Skeletal muscle tissue (tissue), 4 donors: ENCODE measurements around the gene RASAL1. TPM values are rescaled to one million over a fixed set of nuclear protein-coding genes. Genes with fewer than 3 reads are reported as not detected.

Experiments used
- H3K27ac ChIP-seq: one replicate; pipeline ENCODE4 v1.7.0; 2013; ENCODE audit warnings: mild to moderate bottlenecking, low read depth, low read length, inconsistent platforms
- H3K27me3 ChIP-seq, 3 donors: one replicate each; pipeline ENCODE4 v1.7.0; 2013; ENCODE audit warnings: low read length in 3 of 3; ENCODE audit not compliant: control insufficient read depth in 3 of 3, insufficient read depth in 3 of 3
- H3K36me3 ChIP-seq, 3 donors: one replicate each; pipeline ENCODE4 v1.7.0; 2013; ENCODE audit warnings: low read length in 3 of 3; ENCODE audit not compliant: control insufficient read depth in 3 of 3, insufficient read depth in 3 of 3
- H3K4me1 ChIP-seq, 3 donors: one replicate each; pipeline ENCODE4 v1.7.0; 2013; ENCODE audit warnings: low read length in 3 of 3, mild to moderate bottlenecking in 3 of 3; ENCODE audit not compliant: control insufficient read depth in 3 of 3, insufficient read depth in 3 of 3
- H3K4me3 ChIP-seq, 3 donors: one replicate each; pipeline ENCODE4 v1.7.0; 2013; ENCODE audit warnings: low read length in 3 of 3
- H3K9ac ChIP-seq, 3 donors: one replicate each; pipeline ENCODE4 v1.7.0; 2013; ENCODE audit warnings: low read length in 3 of 3, mild to moderate bottlenecking in 3 of 3, moderate library complexity in 2 of 3, low read depth in 1 of 3
- H3K9me3 ChIP-seq, 3 donors: one replicate each; pipeline ENCODE4 v1.7.0; 2013; ENCODE audit warnings: low read length in 3 of 3; ENCODE audit not compliant: control insufficient read depth in 3 of 3
- total RNA-seq: library from RNA; depleted of rRNA; stranded (reverse); fragments of >200 nt; gene quantifications from one replicate; pipeline ENCODE4 v1.2.3, GENCODE V29; 2014
- donor health status: Osteomylitis.

The RASAL1 gene
- total RNA-seq, 1 donor from 2014 or later: not detected

GRCh38 chr12:113173081-113173698, 37.6 kb upstream of the RASAL1 start:
- Histone ChIP-seq H3K36me3 (peaks cover 75 to 80% (median 77%) of the 10 kb centered on the region in 3 donors), H3K9me3 (peaks cover 0 to 4% (median 0%) of the 10 kb centered on the region in 3 donors), H3K9ac (no peak overlapping the region), H3K4me1 (no peaks in the 10 kb centered on the region), H3K4me3 (no peak overlapping the region), H3K27ac (no peak overlapping the region), H3K27me3 (no peaks in the 10 kb centered on the region)

GRCh38 chr12:113172185-113172584, 36.6 kb upstream of the RASAL1 start:
- Histone ChIP-seq H3K36me3 (peaks cover 74 to 77% (median 76%) of the 10 kb centered on the region in 3 donors), H3K9ac (no peak overlapping the region), H3K27ac (no peak overlapping the region), H3K4me3 (no peak overlapping the region), H3K9me3 (no peaks in the 10 kb centered on the region), H3K4me1 (no peaks in the 10 kb centered on the region), H3K27me3 (no peaks in the 10 kb centered on the region)

- Histone ChIP-seq H3K4me1 (no peaks in the 10 kb centered on the region), H3K36me3 (peaks cover 74 to 76% (median 75%) of the 10 kb centered on the region in 3 donors), H3K9me3 (no peaks in the 10 kb centered on the region), H3K27ac (no peak overlapping the region), H3K4me3 (no peak overlapping the region), H3K27me3 (no peaks in the 10 kb centered on the region), H3K9ac (no peak overlapping the region)
Observed at GRCh38 chr12:113171543-113171942, 36.0 kb upstream of the RASAL1 start.

- H3K36me3 ChIP-seq: peaks cover 73 to 78% (median 76%) of the 10 kb centered on the region in 3 donors
Observed at GRCh38 chr12:113170926-113171325, 35.4 kb upstream of the RASAL1 start.

GRCh38 chr12:113170457-113170856, 34.9 kb upstream of the RASAL1 start:
- no peak overlapping the region for H3K9ac ChIP-seq
- H3K27ac ChIP-seq: no peak overlapping the region
- no peak overlapping the region for H3K4me3 ChIP-seq
- no peaks in the 10 kb centered on the region for H3K9me3 ChIP-seq
- no peaks in the 10 kb centered on the region for H3K4me1 ChIP-seq
- H3K36me3 ChIP-seq: peaks cover 77 to 82% (median 80%) of the 10 kb centered on the region in 3 donors
- H3K27me3 ChIP-seq: no peaks in the 10 kb centered on the region

More at GRCh38 chr12:113170926-113171325, 35.4 kb upstream of the RASAL1 start:
- H3K27me3 ChIP-seq: no peaks in the 10 kb centered on the region
- H3K4me1 ChIP-seq: no peaks in the 10 kb centered on the region
- no peak overlapping the region for H3K27ac ChIP-seq
- H3K9ac ChIP-seq: no peak overlapping the region
- no peaks in the 10 kb centered on the region for H3K9me3 ChIP-seq
- no peak overlapping the region for H3K4me3 ChIP-seq

GRCh38 chr12:113169697-113170096, 34.1 kb upstream of the RASAL1 start:
- no peaks in the 10 kb centered on the region for H3K9me3 ChIP-seq
- no peak overlapping the region for H3K27ac ChIP-seq
- no peak overlapping the region for H3K9ac ChIP-seq
- no peak overlapping the region for H3K4me3 ChIP-seq
- no peaks in the 10 kb centered on the region for H3K27me3 ChIP-seq
- H3K36me3 ChIP-seq: peaks cover 84 to 87% (median 87%) of the 10 kb centered on the region in 3 donors
- no peaks in the 10 kb centered on the region for H3K4me1 ChIP-seq

- Histone ChIP-seq H3K4me1 (no peaks in the 10 kb centered on the region), H3K27ac (no peak overlapping the region), H3K36me3 (peaks cover 83 to 86% (median 84%) of the 10 kb centered on the region in 3 donors), H3K9ac (no peak overlapping the region), H3K9me3 (no peaks in the 10 kb centered on the region), H3K27me3 (no peaks in the 10 kb centered on the region), H3K4me3 (no peak overlapping the region)
Observed at GRCh38 chr12:113167868-113168267, 32.3 kb upstream of the RASAL1 start.

- Histone ChIP-seq H3K27me3 (no peaks in the 10 kb centered on the region), H3K36me3 (peaks cover 76 to 80% (median 79%) of the 10 kb centered on the region in 3 donors), H3K9me3 (no peaks in the 10 kb centered on the region), H3K4me3 (no peak overlapping the region), H3K9ac (no peak overlapping the region), H3K4me1 (peaks cover 0 to 3% (median 0%) of the 10 kb centered on the region in 3 donors), H3K27ac (no peak overlapping the region)
Observed at GRCh38 chr12:113165521-113166450, 30.2 kb upstream of the RASAL1 start.

- Histone ChIP-seq H3K27ac (no peak overlapping the region), H3K9me3 (no peaks in the 10 kb centered on the region), H3K4me3 (no peak overlapping the region), H3K4me1 (peaks cover 0 to 3% (median 0%) of the 10 kb centered on the region in 3 donors), H3K27me3 (no peaks in the 10 kb centered on the region), H3K9ac (no peak overlapping the region), H3K36me3 (peaks cover 80 to 82% (median 82%) of the 10 kb centered on the region in 3 donors)
Observed at GRCh38 chr12:113164014-113164413, 28.5 kb upstream of the RASAL1 start.

GRCh38 chr12:113163030-113163360, 27.4 kb upstream of the RASAL1 start:
- Histone ChIP-seq H3K27me3 (peaks cover 0 to 3% (median 0%) of the 10 kb centered on the region in 3 donors), H3K4me3 (no peak overlapping the region), H3K27ac (no peak overlapping the region), H3K9me3 (no peaks in the 10 kb centered on the region), H3K36me3 (peaks cover 80 to 81% (median 81%) of the 10 kb centered on the region in 3 donors), H3K4me1 (peaks cover 0 to 3% (median 0%) of the 10 kb centered on the region in 3 donors), H3K9ac (no peak overlapping the region)
